Measurements from ENCODE around the gene ELP6. TPM values are rescaled to one million over a fixed set of nuclear protein-coding genes. Genes with fewer than 3 reads are reported as not detected.
"Not testable (repeated sequence)": the region's sequence is repeated elsewhere in the genome, so short reads cannot be mapped to it uniquely, and the experiment has no call there.

The ELP6 gene
- total RNA-seq, 1 experiment from 2014 or later: 62.0 TPM

GRCh38 chr3:47464588-47464987 is 48.9 kb downstream of the ELP6 start:
- no peak for ATAC-seq
- TF ChIP-seq ZNF425 (CRISPR knock-in tag; conservative IDR thresholded peaks at IDR 0.05) (no peak), ATF2 (CRISPR knock-in tag; IDR thresholded peaks at IDR 0.05; ENCODE audit: borderline replicate concordance, low read depth) (no peak), JUN (CRISPR knock-in tag; IDR thresholded peaks at IDR 0.05) (no peak), IRF2 (CRISPR knock-in tag; IDR thresholded peaks at IDR 0.05; ENCODE audit: borderline replicate concordance, low read depth) (no peak), HMGXB4 (CRISPR knock-in tag; IDR thresholded peaks at IDR 0.05) (no peak)
- no peak overlapping the region for H3K4me3 Mint-ChIP-seq
- ChIA-PET CTCF (interaction anchor here (2.0 kb wide), 1 partner anchor 43 kb away, joined by 4 read pairs; no protein-coding TSS in a partner anchor), POLR2A (no interaction called here)
- no peaks in the 10 kb centered on the region for H3K27me3 Mint-ChIP-seq (ENCODE audit: low read depth)
- DNase-seq (ENCODE audit: low spot score): no peak
- peaks cover 6% of the 10 kb centered on the region for H3K4me1 Mint-ChIP-seq
- H3K36me3 Mint-ChIP-seq: peaks cover 26% of the 10 kb centered on the region
- no peak overlapping the region for H3K27ac Mint-ChIP-seq
- H3K9me3 Mint-ChIP-seq: peaks cover 13% of the 10 kb centered on the region

GRCh38 chr3:47459534-47460085 is 53.9 kb downstream of the ELP6 start:
- peaks cover 16% of the 10 kb centered on the region for H3K9me3 Mint-ChIP-seq
- DNase-seq (ENCODE audit: low spot score); POLR2A ChIA-PET; ATAC-seq; H3K27ac Mint-ChIP-seq; H3K4me1 Mint-ChIP-seq; CTCF ChIA-PET; H3K27me3 Mint-ChIP-seq (ENCODE audit: low read depth); H3K4me3 Mint-ChIP-seq: not testable (repeated sequence)
- peaks cover 19% of the 10 kb centered on the region for H3K36me3 Mint-ChIP-seq

DNA sequence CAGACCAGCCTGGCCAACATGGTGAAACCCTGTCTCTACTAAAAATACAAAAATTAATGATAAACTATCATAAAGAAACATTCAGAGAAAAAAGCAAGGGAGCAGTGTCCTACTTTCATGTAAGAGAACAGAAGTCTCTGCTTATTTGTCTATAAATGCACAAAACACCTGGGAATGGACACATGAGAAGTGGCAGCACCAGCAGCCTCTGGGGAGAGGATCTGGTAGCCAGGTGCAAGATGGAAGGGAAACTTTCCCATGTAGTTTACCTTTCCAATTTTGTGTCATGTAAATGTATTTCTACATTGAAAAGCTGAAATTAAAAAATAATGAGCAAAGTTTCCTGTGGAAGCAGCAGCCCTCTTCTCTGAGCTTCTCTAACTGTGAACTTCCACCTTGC is 56.5 kb downstream of the ELP6 start:
- no peak for ATAC-seq
- POLR2A ChIA-PET: no interaction called here
- H3K4me3 Mint-ChIP-seq: no peak overlapping the region
- DNase-seq (ENCODE audit: low spot score): no peak
- no peaks in the 10 kb centered on the region for H3K4me1 Mint-ChIP-seq
- H3K27ac Mint-ChIP-seq: 0 out of 2 replicates have a peak overlapping the region, but pooled peaks have one; percentile 45
- peaks cover 19% of the 10 kb centered on the region for H3K36me3 Mint-ChIP-seq
- CTCF ChIA-PET: interaction anchor here (1.8 kb wide), 1 partner anchor 36 kb away, joined by 5 read pairs; no protein-coding TSS in a partner anchor
- H3K27me3 Mint-ChIP-seq (ENCODE audit: low read depth): no peaks in the 10 kb centered on the region
- H3K9me3 Mint-ChIP-seq: peaks cover 16% of the 10 kb centered on the region
- TF ChIP-seq NFYB (CRISPR knock-in tag; conservative IDR thresholded peaks at IDR 0.05; ENCODE audit: low read depth) (no peak), JUN (CRISPR knock-in tag; IDR thresholded peaks at IDR 0.05) (no peak), STAT6 (CRISPR knock-in tag; conservative IDR thresholded peaks at IDR 0.05; ENCODE audit: low read depth) (no peak)
- TF ChIP-seq, protein P1, sequence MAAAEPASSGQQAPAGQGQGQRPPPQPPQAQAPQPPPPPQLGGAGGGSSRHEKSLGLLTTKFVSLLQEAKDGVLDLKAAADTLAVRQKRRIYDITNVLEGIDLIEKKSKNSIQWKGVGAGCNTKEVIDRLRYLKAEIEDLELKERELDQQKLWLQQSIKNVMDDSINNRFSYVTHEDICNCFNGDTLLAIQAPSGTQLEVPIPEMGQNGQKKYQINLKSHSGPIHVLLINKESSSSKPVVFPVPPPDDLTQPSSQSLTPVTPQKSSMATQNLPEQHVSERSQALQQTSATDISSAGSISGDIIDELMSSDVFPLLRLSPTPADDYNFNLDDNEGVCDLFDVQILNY (CRISPR knock-in tag; IDR thresholded peaks at IDR 0.05): no peak

Data from WTC11 (cell line).